ENCODE measurements around the gene MLST8. TPM values are rescaled to one million over a fixed set of nuclear protein-coding genes. Genes with fewer than 3 reads are reported as not detected.

MLST8 gene
- total and polyA plus RNA-seq, 2 donors (not counting 3 experiments of a cell fraction or from before 2014, with no cell fraction given): 36.9 to 129 TPM

GRCh38 chr16:2157480-2158261 lies 47.6 kb upstream of the MLST8 start:
- no TSS peak for BruUV-seq (replicated peaks)
- Histone ChIP-seq H3K9me3 (replicated peaks; ENCODE audit: control insufficient read depth, insufficient read depth, low read length) (no peaks in the 10 kb centered on the region), H3K9me1 (replicated peaks; ENCODE audit: control insufficient read depth, extremely low read depth, insufficient read depth, low read length) (no peaks in the 10 kb centered on the region), H3K79me2 (ENCODE audit: control insufficient read depth, insufficient read depth, low read length) (peaks cover 91% of the 10 kb centered on the region), H2AFZ (ENCODE audit: low read depth, low read length) (no peak overlapping the region), H3K36me3 (ENCODE audit: control insufficient read depth in 2 of 2, extremely low read depth in 1 of 2, insufficient read depth in 2 of 2, low read length in 2 of 2) (peaks cover 0 to 1% of the 10 kb centered on the region in 2 experiments), H3K27me3 (ENCODE audit: control insufficient read depth in 2 of 2, insufficient read depth in 2 of 2, low read length in 2 of 2) (no peaks in the 10 kb centered on the region), H4K20me1 (replicated peaks; ENCODE audit: control insufficient read depth, extremely low read depth, insufficient read depth, low read length) (no peaks in the 10 kb centered on the region), H3K4me2 (ENCODE audit: insufficient read depth, low read length) (no peak overlapping the region), H3K4me3 (replicated peaks in 1 of 3; ENCODE audit: insufficient read depth in 1 of 3, low read depth in 1 of 3, low read length in 3 of 3) (no peak overlapping the region), H3K9ac (replicated peaks; ENCODE audit: extremely low read depth, insufficient read depth, low read length) (no peak overlapping the region), H3K27ac (ENCODE audit: insufficient read depth, low read depth, low read length) (peak overlapping the region; percentile 31), H3K4me1 (ENCODE audit: control insufficient read depth, extremely low read depth, insufficient read depth, low read length) (peaks cover 39% of the 10 kb centered on the region)
- intact Hi-C loops (cut with micrococcal nuclease) (no loop called here), dilution Hi-C loops (cut with MboI; ENCODE audit: extremely low pct_ligation_motif_present, low sequenced_read_pairs) (loop anchor here (25.0 kb wide), 1 partner anchor 120 kb away; the partner anchor contains the start of genes NHERF2, NTHL1 and TSC2)
- FAIRE-seq (no peak), DNase-seq (ENCODE audit: low read depth, low spot score) (no peak)
- TF ChIP-seq POLR2AphosphoS5 (IDR thresholded peaks at IDR 0.05; ENCODE audit: insufficient read depth, low read depth, low read length): no peak
- TF ChIP-seq MAX (IDR thresholded peaks at IDR 0.05; ENCODE audit: insufficient read depth, insufficient read length): no peak
- no peak for TF ChIP-seq MYC (IDR thresholded peaks at IDR 0.05; ENCODE audit: low read depth, low read length)
- TF ChIP-seq CTCF (IDR thresholded peaks at IDR 0.05; ENCODE audit: extremely low read depth in 1 of 2, insufficient read depth in 1 of 2, low read depth in 1 of 2, low read length in 2 of 2): no peak
- no peak for TF ChIP-seq EZH2 (IDR thresholded peaks at IDR 0.05; ENCODE audit: borderline replicate concordance, low read depth, low read length, severe bottlenecking)
- TF ChIP-seq POLR2A (IDR thresholded peaks at IDR 0.05; ENCODE audit: low read depth, low read length): no peak
- no peak for TF ChIP-seq GATA2 (IDR thresholded peaks at IDR 0.05; ENCODE audit: insufficient read depth, insufficient read length, low read depth, low read length)
- TF ChIP-seq JUN (IDR thresholded peaks at IDR 0.05; ENCODE audit: borderline replicate concordance, insufficient read depth, insufficient read length, low read depth): no peak
- TF ChIP-seq FOS (IDR thresholded peaks at IDR 0.05; ENCODE audit: borderline replicate concordance, insufficient read depth, low read length): no peak
- POLR2A ChIA-PET: interaction anchor here (1.0 kb wide), 1 partner anchor 12 kb away, joined by 4 read pairs; no protein-coding TSS in a partner anchor
- CTCF ChIA-PET: no interaction called here

All from endothelial cell of umbilical vein (primary cell).